ENCODE data around the gene TSPAN32.

GRCh38 chr11:2325719-2326118 lies 23.9 kb downstream of the TSPAN32 start:
- TF ChIP-seq CTCF (IDR thresholded peaks at IDR 0.05 in 4 of 5, conservative IDR thresholded peaks at IDR 0.05 in 1 of 5) (no peak), POLR2A (IDR thresholded peaks at IDR 0.05) (no peak)
